ENCODE data around the gene KIRREL3. TPM values are rescaled to one million over a fixed set of nuclear protein-coding genes. Genes with fewer than 3 reads are reported as not detected.

The KIRREL3 gene
- polyA plus RNA-seq, 1 donor = 2.1 TPM

- no peak for DNase-seq
These were observed 170.3 kb downstream of the KIRREL3 start for GRCh38 chr11:126830216-126830806.

GRCh38 chr11:126829716-126830115, 170.9 kb downstream of the KIRREL3 start:
- DNase-seq = no peak

DNA sequence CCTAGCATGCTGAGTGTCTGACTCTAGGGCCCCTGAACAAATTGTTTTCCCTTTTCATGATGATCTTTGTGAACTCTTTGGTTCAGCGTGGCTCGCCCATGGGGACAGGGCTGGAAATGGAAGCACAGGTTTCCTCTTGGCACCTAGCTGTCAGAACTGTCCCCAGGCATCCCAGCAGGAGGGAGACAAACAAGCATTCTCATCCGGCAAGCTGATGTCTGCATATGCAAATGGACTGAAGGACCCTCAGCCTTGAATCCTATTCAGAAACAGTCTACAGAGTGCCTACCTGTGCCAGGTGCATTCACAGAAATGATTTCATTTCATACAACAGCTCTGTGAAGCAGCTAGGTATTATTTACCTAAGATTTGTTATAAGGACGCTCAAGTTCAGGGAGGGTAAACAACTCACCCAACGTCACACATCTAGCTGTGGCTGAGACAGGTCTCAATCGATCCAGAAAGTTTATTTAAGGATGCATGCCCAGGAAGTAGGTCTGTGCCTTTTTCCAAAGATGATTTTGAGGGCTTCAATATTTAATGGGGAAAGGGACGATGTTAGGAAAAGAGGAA, 176.4 kb downstream of the KIRREL3 start:
- DNase-seq = no peak

DNA sequence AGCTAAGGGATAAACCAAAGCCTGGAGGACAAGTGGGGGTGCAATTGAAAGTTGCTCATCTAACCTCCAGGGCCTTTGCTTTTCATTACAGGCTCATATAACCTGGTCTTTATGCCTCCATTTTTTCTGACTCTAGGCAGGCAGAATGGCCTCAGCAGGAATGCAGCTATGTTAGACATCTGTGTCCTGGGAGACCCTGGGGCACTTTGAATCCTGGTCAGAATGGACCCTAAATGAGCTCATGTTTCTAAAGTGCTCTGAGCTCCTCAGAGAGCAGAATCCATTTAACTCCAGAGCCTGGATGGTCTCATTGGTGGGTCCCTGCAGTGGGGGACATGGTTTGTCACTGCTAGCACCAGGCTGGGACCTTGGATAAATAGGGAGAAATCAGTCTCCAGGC, 177.3 kb downstream of the KIRREL3 start:
- no peak for DNase-seq

GRCh38 chr11:126821827-126822226, 178.7 kb downstream of the KIRREL3 start:
- DNase-seq = no peak

- DNase-seq = no peak
These were observed 181.4 kb downstream of the KIRREL3 start for GRCh38 chr11:126819194-126819593.

DNA sequence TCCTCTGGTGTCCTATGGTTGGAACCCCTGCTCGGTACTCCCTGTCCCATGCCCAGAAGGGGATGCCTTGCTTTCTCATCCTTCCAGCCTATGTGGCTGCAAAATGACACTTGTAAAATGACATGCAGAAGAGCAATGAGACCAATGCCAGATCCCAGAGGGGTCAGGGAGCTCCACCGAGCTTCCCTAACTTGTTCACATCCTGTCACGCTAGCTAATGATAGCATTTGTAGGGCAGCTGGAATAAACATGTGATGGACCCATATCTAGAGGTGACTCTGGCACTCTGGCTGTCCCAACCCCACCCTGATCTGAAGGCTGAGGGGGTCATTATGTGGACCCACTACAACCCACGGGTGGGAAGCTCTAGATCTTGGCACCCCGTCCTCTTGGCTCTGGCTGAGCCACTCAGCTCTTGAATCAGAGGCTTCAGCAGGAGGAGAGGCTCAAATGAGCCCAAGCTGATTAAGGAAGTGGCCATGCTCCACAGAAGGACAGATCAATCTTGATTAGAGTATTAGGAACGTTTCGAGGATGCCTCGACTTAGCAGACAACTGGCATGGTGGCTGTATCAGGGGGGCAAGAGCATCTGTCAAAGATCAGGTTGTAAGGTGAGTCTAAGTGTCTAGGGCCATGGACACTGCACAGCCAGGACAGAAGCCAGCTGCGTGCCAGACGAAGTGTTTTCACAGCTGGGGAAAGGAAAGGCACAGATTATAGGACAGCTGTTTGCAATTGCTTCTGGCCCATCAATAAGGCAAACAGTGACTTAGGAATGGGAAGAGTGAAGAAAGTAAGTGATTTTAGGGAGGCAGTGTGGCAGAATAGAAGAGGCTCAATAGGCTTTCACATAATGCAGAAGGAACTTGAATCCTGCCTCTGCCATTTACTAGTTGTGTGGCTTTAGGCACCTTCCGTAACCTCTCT, 182.8 kb downstream of the KIRREL3 start:
- no peak for DNase-seq

- DNase-seq = no peak
These were observed 183.5 kb downstream of the KIRREL3 start for GRCh38 chr11:126817096-126817495.

- no peak for DNase-seq
These were observed 183.9 kb downstream of the KIRREL3 start for GRCh38 chr11:126816645-126817044.

DNA sequence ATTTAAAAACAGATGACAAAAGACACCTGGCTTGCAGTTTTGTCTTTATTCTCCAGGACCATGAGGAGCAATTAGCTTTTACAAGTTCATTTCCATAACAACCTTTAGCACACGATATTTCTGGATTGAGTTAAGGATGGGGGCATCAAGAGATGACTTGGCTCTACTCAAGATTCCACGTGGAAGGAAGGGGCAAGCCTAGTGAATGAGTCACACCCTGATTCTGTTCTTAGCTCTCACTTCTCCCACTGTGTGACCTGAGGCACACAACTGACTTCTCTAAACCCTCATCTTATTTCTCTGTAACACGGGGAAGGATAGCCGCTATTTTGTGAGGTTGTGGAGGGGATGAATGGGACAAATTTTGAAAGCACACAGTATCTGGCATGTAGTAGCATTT, 185.5 kb downstream of the KIRREL3 start:
- no peak for DNase-seq

DNA sequence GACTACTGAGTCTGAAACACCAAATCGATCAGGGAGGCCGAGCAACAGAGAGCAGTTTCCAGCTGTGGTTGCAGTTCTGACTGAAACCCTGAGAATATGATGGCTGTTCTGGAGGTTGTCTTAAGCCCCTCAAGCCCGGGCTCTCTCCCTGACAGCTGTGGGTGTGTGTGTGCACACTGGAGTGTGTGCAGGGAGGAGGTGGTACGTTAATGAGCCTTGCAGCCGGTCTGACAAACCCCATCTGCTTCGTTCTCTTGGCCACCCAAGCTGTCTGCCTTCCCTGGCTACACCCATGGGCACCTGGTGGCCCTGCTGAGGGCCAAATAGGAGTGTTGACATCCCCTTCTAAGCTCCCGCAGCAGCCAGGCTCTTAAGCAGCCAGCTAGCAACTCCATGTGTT, 189.8 kb downstream of the KIRREL3 start:
- no peak for DNase-seq

- no peak for DNase-seq
These were observed 190.9 kb downstream of the KIRREL3 start for GRCh38 chr11:126809514-126810289.

DNA sequence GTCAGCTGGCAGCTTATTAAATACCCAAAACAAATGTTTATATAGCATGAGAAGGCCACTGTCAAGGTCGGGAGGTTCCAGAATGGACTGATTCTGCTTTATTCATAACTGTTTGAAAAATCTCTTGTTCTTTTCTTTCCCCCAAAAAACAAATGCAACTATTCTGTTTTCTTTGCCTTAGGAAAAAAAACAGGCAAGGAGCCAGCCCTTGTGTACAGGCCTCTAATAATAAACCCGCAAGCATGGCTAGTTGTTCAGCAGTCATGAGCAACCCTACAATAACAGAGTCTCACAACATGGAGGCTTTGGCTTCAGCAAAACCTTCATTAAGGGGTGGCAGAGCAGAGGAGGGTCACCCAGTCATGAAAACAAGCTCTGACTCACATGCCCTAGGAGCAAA, 191.7 kb downstream of the KIRREL3 start:
- DNase-seq = no peak

- DNase-seq = no peak
These were observed 192.3 kb downstream of the KIRREL3 start for GRCh38 chr11:126808296-126808695.

- no peak for DNase-seq
These were observed 194.7 kb downstream of the KIRREL3 start for GRCh38 chr11:126805870-126806269.

GRCh38 chr11:126804363-126804762, 196.2 kb downstream of the KIRREL3 start:
- DNase-seq = no peak

DNA sequence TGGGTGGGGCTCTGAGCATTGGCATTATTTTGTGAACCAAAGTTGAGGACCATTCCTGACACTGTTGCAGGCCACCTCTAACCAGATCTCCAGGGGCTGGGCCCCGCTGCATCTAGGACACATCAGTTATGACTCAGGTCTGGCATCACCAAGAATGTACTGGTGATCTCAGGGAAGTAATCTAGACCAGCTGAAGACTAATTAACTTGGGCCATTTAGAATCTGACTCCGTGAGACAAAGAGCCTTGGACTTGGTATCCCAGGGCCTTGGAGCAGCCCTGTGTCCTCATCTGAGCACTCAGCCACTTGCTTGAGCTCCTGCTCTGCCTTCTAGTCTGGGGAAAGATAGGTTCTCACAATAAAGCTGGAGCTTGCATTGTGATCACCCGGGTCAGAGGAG, 200.6 kb downstream of the KIRREL3 start:
- DNase-seq = no peak

- DNase-seq = no peak
These were observed 203.0 kb downstream of the KIRREL3 start for GRCh38 chr11:126797457-126798169.

GRCh38 chr11:126793596-126793995, 207.0 kb downstream of the KIRREL3 start:
- no peak for DNase-seq

DNA sequence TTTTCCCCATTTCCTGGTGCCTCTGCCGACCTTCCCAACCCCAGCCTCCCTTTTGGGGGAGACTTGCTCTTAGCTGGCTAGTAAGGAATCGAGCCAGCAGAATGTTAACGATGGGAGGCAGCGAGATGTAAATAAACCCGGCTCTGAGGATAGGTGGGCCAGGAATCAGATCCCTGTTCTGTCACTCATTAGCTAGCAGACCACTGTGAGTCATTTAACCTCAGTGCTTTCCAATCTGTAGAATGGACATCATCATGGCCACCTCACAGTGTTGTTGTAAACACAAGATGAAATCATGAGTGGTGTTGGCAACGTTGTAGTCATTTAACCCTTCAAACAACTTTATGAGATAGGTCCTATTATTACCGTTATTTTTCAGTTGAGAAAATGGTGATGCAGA, 208.6 kb downstream of the KIRREL3 start:
- DNase-seq = no peak

DNA sequence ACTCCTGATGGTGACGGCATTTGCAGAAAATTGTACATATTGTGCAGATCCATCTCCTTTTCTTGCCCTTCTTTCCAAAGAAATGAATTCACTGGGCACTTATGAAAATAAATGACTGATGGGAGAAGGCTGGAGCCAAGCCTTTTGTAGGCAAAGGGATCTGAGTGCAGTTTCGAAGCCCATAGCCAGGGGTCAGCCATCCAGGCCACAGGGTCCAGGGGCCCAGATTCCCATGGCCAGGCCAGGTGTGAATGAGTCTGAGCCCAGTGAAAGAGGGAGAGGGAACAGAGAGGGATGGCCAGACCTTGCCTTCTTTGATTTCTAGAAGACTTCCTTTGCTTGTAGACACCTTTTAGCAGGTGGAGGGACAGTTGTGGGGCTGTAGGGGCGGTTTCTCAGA, 209.1 kb downstream of the KIRREL3 start:
- no peak for DNase-seq

- DNase-seq = no peak
These were observed 210.0 kb downstream of the KIRREL3 start for GRCh38 chr11:126790550-126791081.

All from left kidney (tissue), 2 donors.